Activated naive CD8-positive, alpha-beta T cell treated with anti-CD3 and anti-CD28 coated beads, Interleukin-2, amount 50 U/mL, for 24 hours (primary cell): ENCODE results near the gene POFUT1.
"Not testable (repeated sequence)": the region's sequence is repeated elsewhere in the genome, so short reads cannot be mapped to it uniquely, and the experiment has no call there.

Experiments used
- ATAC-seq: fragments of 150-1000 bp; cut with Tn5 transposase; one replicate; pipeline ENCODE4 v1.10.0; 2021
- DNase-seq: peaks from one replicate; pipeline ENCODE4 v3.0.0; 2021
- H3K27ac Mint-ChIP-seq: one replicate; pipeline ENCODE4 v1.8.0; 2021; ENCODE audit warnings: mild to moderate bottlenecking, mixed read lengths
- H3K27me3 Mint-ChIP-seq: one replicate; pipeline ENCODE4 v1.8.0; 2021; ENCODE audit warnings: mixed read lengths
- H3K36me3 Mint-ChIP-seq: one replicate; pipeline ENCODE4 v1.8.0; 2021; ENCODE audit warnings: low read depth, mixed read lengths
- H3K4me1 Mint-ChIP-seq: one replicate; pipeline ENCODE4 v1.8.0; 2021; ENCODE audit warnings: mixed read lengths
- H3K4me3 Mint-ChIP-seq: one replicate; pipeline ENCODE4 v1.8.0; 2021; ENCODE audit warnings: mild to moderate bottlenecking, moderate library complexity, mixed read lengths
- H3K9me3 Mint-ChIP-seq: one replicate; pipeline ENCODE4 v1.8.0; 2021; ENCODE audit warnings: mixed read lengths

The POFUT1 gene

GRCh38 chr20:32195581-32195980 lies 12.1 kb upstream of the POFUT1 start:
- no peaks in the 10 kb centered on the region for H3K9me3 Mint-ChIP-seq
- peaks cover 75% of the 10 kb centered on the region for H3K36me3 Mint-ChIP-seq
- H3K27me3 Mint-ChIP-seq = no peaks in the 10 kb centered on the region
- peaks cover 78% of the 10 kb centered on the region for H3K4me1 Mint-ChIP-seq
- DNase-seq (no peak), ATAC-seq (no peak)
- no peak overlapping the region for H3K4me3 Mint-ChIP-seq
- peak overlapping the region; percentile 53 for H3K27ac Mint-ChIP-seq

GRCh38 chr20:32196613-32197012 lies 11.1 kb upstream of the POFUT1 start:
- peaks cover 84% of the 10 kb centered on the region for H3K36me3 Mint-ChIP-seq
- ATAC-seq, H3K27me3 Mint-ChIP-seq, H3K4me3 Mint-ChIP-seq, DNase-seq, H3K9me3 Mint-ChIP-seq, H3K27ac Mint-ChIP-seq: not testable (repeated sequence)
- peaks cover 78% of the 10 kb centered on the region for H3K4me1 Mint-ChIP-seq

- ATAC-seq, H3K4me3 Mint-ChIP-seq, DNase-seq, H3K27ac Mint-ChIP-seq, H3K9me3 Mint-ChIP-seq, H3K27me3 Mint-ChIP-seq: not testable (repeated sequence)
- peaks cover 78% of the 10 kb centered on the region for H3K4me1 Mint-ChIP-seq
- H3K36me3 Mint-ChIP-seq = peaks cover 89% of the 10 kb centered on the region
Measured at GRCh38 chr20:32197136-32197535, 10.5 kb upstream of the POFUT1 start.

GRCh38 chr20:32199006-32199405 lies 8.7 kb upstream of the POFUT1 start:
- Mint-ChIP-seq H3K27ac (peak overlapping the region; percentile 83), H3K27me3 (no peaks in the 10 kb centered on the region), H3K4me3 (peak overlapping the region; percentile 40), H3K36me3 (peaks cover 92% of the 10 kb centered on the region), H3K9me3 (no peaks in the 10 kb centered on the region), H3K4me1 (peaks cover 80% of the 10 kb centered on the region)
- no peak for DNase-seq
- ATAC-seq = no peak

GRCh38 chr20:32201296-32201976 lies 6.2 kb upstream of the POFUT1 start:
- no peak for ATAC-seq
- Mint-ChIP-seq H3K4me3 (peak overlapping the region; percentile 98), H3K27me3 (no peaks in the 10 kb centered on the region), H3K36me3 (peaks cover 95% of the 10 kb centered on the region), H3K27ac (peak overlapping the region; percentile 100), H3K9me3 (no peaks in the 10 kb centered on the region), H3K4me1 (peaks cover 83% of the 10 kb centered on the region)
- DNase-seq = no peak

- H3K9me3 Mint-ChIP-seq = no peaks in the 10 kb centered on the region
- peak overlapping the region; percentile 100 for H3K27ac Mint-ChIP-seq
- no peak for ATAC-seq
- H3K36me3 Mint-ChIP-seq = peaks cover 97% of the 10 kb centered on the region
- H3K4me3 Mint-ChIP-seq = peak overlapping the region; percentile 98
- H3K4me1 Mint-ChIP-seq = peaks cover 87% of the 10 kb centered on the region
- no peak for DNase-seq
- H3K27me3 Mint-ChIP-seq = no peaks in the 10 kb centered on the region
Measured at GRCh38 chr20:32201977-32202363, 5.7 kb upstream of the POFUT1 start.

GRCh38 chr20:32203356-32204204 lies 4.1 kb upstream of the POFUT1 start:
- H3K4me3 Mint-ChIP-seq = peak overlapping the region; percentile 98
- no peaks in the 10 kb centered on the region for H3K27me3 Mint-ChIP-seq
- peaks cover 90% of the 10 kb centered on the region for H3K36me3 Mint-ChIP-seq
- ATAC-seq = peak; percentile 40
- DNase-seq = no peak
- H3K27ac Mint-ChIP-seq = peak overlapping the region; percentile 100
- H3K9me3 Mint-ChIP-seq = no peaks in the 10 kb centered on the region
- H3K4me1 Mint-ChIP-seq = peaks cover 78% of the 10 kb centered on the region

- H3K27ac Mint-ChIP-seq = peak overlapping the region; percentile 100
- no peaks in the 10 kb centered on the region for H3K27me3 Mint-ChIP-seq
Measured at GRCh38 chr20:32204205-32205109, 3.2 kb upstream of the POFUT1 start.

GRCh38 chr20:32205110-32205842 lies 2.4 kb upstream of the POFUT1 start:
- DNase-seq (no peak), ATAC-seq (no peak)
- Mint-ChIP-seq H3K27ac (peak overlapping the region; percentile 100), H3K4me1 (peaks cover 80% of the 10 kb centered on the region), H3K4me3 (peak overlapping the region; percentile 98), H3K36me3 (peaks cover 91% of the 10 kb centered on the region), H3K27me3 (no peaks in the 10 kb centered on the region), H3K9me3 (no peaks in the 10 kb centered on the region)

More at GRCh38 chr20:32204205-32205109, 3.2 kb upstream of the POFUT1 start:
- H3K4me1 Mint-ChIP-seq = peaks cover 80% of the 10 kb centered on the region
- ATAC-seq (peak; percentile 78), DNase-seq (peak; percentile 77)
- H3K36me3 Mint-ChIP-seq = peaks cover 90% of the 10 kb centered on the region
- no peaks in the 10 kb centered on the region for H3K9me3 Mint-ChIP-seq
- peak overlapping the region; percentile 98 for H3K4me3 Mint-ChIP-seq

- DNase-seq (peak; percentile 36), ATAC-seq (no peak)
- Mint-ChIP-seq H3K4me1 (peaks cover 81% of the 10 kb centered on the region), H3K36me3 (peaks cover 91% of the 10 kb centered on the region), H3K9me3 (no peaks in the 10 kb centered on the region), H3K27me3 (no peaks in the 10 kb centered on the region), H3K27ac (peak overlapping the region; percentile 100), H3K4me3 (peak overlapping the region; percentile 98)
Measured at GRCh38 chr20:32205843-32206759, 1.6 kb upstream of the POFUT1 start.

- ATAC-seq (peak; percentile 22), DNase-seq (no peak)
- H3K27me3 Mint-ChIP-seq = no peaks in the 10 kb centered on the region
- no peaks in the 10 kb centered on the region for H3K9me3 Mint-ChIP-seq
- H3K4me3 Mint-ChIP-seq = peak overlapping the region; percentile 98
- H3K4me1 Mint-ChIP-seq = peaks cover 80% of the 10 kb centered on the region
- peak overlapping the region; percentile 100 for H3K27ac Mint-ChIP-seq
- peaks cover 89% of the 10 kb centered on the region for H3K36me3 Mint-ChIP-seq
Measured at GRCh38 chr20:32206760-32207625, 687 bp upstream of the POFUT1 start.

- Mint-ChIP-seq H3K27me3 (no peaks in the 10 kb centered on the region), H3K4me1 (peaks cover 68% of the 10 kb centered on the region), H3K4me3 (peak overlapping the region; percentile 89), H3K36me3 (peaks cover 79% of the 10 kb centered on the region), H3K9me3 (no peaks in the 10 kb centered on the region), H3K27ac (peak overlapping the region; percentile 91)
- DNase-seq = no peak
- ATAC-seq = no peak
Measured at GRCh38 chr20:32208499-32209154, 947 bp downstream of the POFUT1 start.
